ENCODE measurements around the gene TCF3. TPM values are rescaled to one million over a fixed set of nuclear protein-coding genes. Genes with fewer than 3 reads are reported as not detected.
"Not testable (repeated sequence)": the region's sequence is repeated elsewhere in the genome, so short reads cannot be mapped to it uniquely, and the experiment has no call there.

Gene TCF3
- total and polyA plus RNA-seq, 9 donors = 73.5 to 153 (median 127) TPM

GRCh38 chr19:1690699-1691307 is 38.4 kb upstream of the TCF3 start:
- no peak for DNase-seq
- Histone ChIP-seq H3K9me3 (replicated peaks; ENCODE audit: control insufficient read depth, low read depth, low read length) (peaks cover 5% of the 10 kb centered on the region), H3K27me3 (ENCODE audit: control insufficient read depth, insufficient read depth, low read length) (peaks cover 69% of the 10 kb centered on the region), H3K4me3 (ENCODE audit: low read length) (no peak overlapping the region), H3K36me3 (ENCODE audit: control insufficient read depth, insufficient read depth, low read length) (no peaks in the 10 kb centered on the region), H3K27ac (ENCODE audit: low read length) (no peak overlapping the region), H3K4me1 (ENCODE audit: control insufficient read depth, insufficient read depth, low read length) (peaks cover 13% of the 10 kb centered on the region)
- WGBS (ENCODE audit: insufficient coverage) = 9% methylated on average over 16 of the region's 29 CpGs

GRCh38 chr19:1685785-1686184 is 33.4 kb upstream of the TCF3 start:
- not testable (repeated sequence) for H3K27ac ChIP-seq (ENCODE audit: low read length); DNase-seq; H3K9me3 ChIP-seq (replicated peaks; ENCODE audit: control insufficient read depth, low read depth, low read length); H3K4me1 ChIP-seq (ENCODE audit: control insufficient read depth, insufficient read depth, low read length); H3K4me3 ChIP-seq (ENCODE audit: low read length); H3K36me3 ChIP-seq (ENCODE audit: control insufficient read depth, insufficient read depth, low read length)
- no CpG with 5 or more reads among the region's 5 CpGs for WGBS (ENCODE audit: insufficient coverage)
- H3K27me3 ChIP-seq (ENCODE audit: control insufficient read depth, insufficient read depth, low read length) = peaks cover 71% of the 10 kb centered on the region

- no peak overlapping the region for H3K27ac ChIP-seq (ENCODE audit: low read length)
- no peak overlapping the region for H3K4me3 ChIP-seq (ENCODE audit: low read length)
- no peaks in the 10 kb centered on the region for H3K9me3 ChIP-seq (replicated peaks; ENCODE audit: control insufficient read depth, low read depth, low read length)
- peaks cover 65% of the 10 kb centered on the region for H3K27me3 ChIP-seq (ENCODE audit: control insufficient read depth, insufficient read depth, low read length)
- no peak for DNase-seq
- no peaks in the 10 kb centered on the region for H3K36me3 ChIP-seq (ENCODE audit: control insufficient read depth, insufficient read depth, low read length)
- H3K4me1 ChIP-seq (ENCODE audit: control insufficient read depth, insufficient read depth, low read length) = peaks cover 3% of the 10 kb centered on the region
- WGBS (ENCODE audit: insufficient coverage) = 74% methylated on average over 19 of the region's 19 CpGs
Observed at GRCh38 chr19:1685046-1685445, 32.6 kb upstream of the TCF3 start.

- no peak for DNase-seq
- WGBS (ENCODE audit: insufficient coverage) = 79% methylated on average over 10 of the region's 10 CpGs
- Histone ChIP-seq H3K27me3 (ENCODE audit: control insufficient read depth, insufficient read depth, low read length) (peaks cover 65% of the 10 kb centered on the region), H3K4me3 (ENCODE audit: low read length) (no peak overlapping the region), H3K9me3 (replicated peaks; ENCODE audit: control insufficient read depth, low read depth, low read length) (no peaks in the 10 kb centered on the region), H3K4me1 (ENCODE audit: control insufficient read depth, insufficient read depth, low read length) (peaks cover 3% of the 10 kb centered on the region), H3K36me3 (ENCODE audit: control insufficient read depth, insufficient read depth, low read length) (no peaks in the 10 kb centered on the region), H3K27ac (ENCODE audit: low read length) (no peak overlapping the region)
Observed at GRCh38 chr19:1684573-1684912, 32.1 kb upstream of the TCF3 start.

- H3K9me3 ChIP-seq (replicated peaks; ENCODE audit: control insufficient read depth, low read depth, low read length) = no peaks in the 10 kb centered on the region
- peaks cover 3% of the 10 kb centered on the region for H3K4me1 ChIP-seq (ENCODE audit: control insufficient read depth, insufficient read depth, low read length)
- no peak overlapping the region for H3K27ac ChIP-seq (ENCODE audit: low read length)
- WGBS (ENCODE audit: insufficient coverage) = 68% methylated on average over 16 of the region's 19 CpGs
- DNase-seq = no peak
- H3K27me3 ChIP-seq (ENCODE audit: control insufficient read depth, insufficient read depth, low read length) = peaks cover 65% of the 10 kb centered on the region
- H3K36me3 ChIP-seq (ENCODE audit: control insufficient read depth, insufficient read depth, low read length) = no peaks in the 10 kb centered on the region
- no peak overlapping the region for H3K4me3 ChIP-seq (ENCODE audit: low read length)
Observed at GRCh38 chr19:1683869-1684572, 31.6 kb upstream of the TCF3 start.

- no peak for DNase-seq
- Histone ChIP-seq H3K4me1 (ENCODE audit: control insufficient read depth, insufficient read depth, low read length) (peaks cover 3% of the 10 kb centered on the region), H3K27ac (ENCODE audit: low read length) (no peak overlapping the region), H3K9me3 (replicated peaks; ENCODE audit: control insufficient read depth, low read depth, low read length) (no peaks in the 10 kb centered on the region), H3K4me3 (ENCODE audit: low read length) (no peak overlapping the region), H3K36me3 (ENCODE audit: control insufficient read depth, insufficient read depth, low read length) (no peaks in the 10 kb centered on the region), H3K27me3 (ENCODE audit: control insufficient read depth, insufficient read depth, low read length) (peaks cover 68% of the 10 kb centered on the region)
- 86% methylated on average over 2 of the region's 12 CpGs for WGBS (ENCODE audit: insufficient coverage)
Observed at GRCh38 chr19:1680976-1681375, 28.6 kb upstream of the TCF3 start.

GRCh38 chr19:1678073-1678472 is 25.7 kb upstream of the TCF3 start:
- H3K4me1 ChIP-seq (ENCODE audit: control insufficient read depth, insufficient read depth, low read length) = peaks cover 5% of the 10 kb centered on the region
- H3K27me3 ChIP-seq (ENCODE audit: control insufficient read depth, insufficient read depth, low read length) = peaks cover 66% of the 10 kb centered on the region
- 86% methylated on average over 2 of the region's 2 CpGs for WGBS (ENCODE audit: insufficient coverage)

GRCh38 chr19:1676351-1677266 is 24.2 kb upstream of the TCF3 start:
- Histone ChIP-seq H3K36me3 (ENCODE audit: control insufficient read depth, insufficient read depth, low read length) (no peaks in the 10 kb centered on the region), H3K27ac (ENCODE audit: low read length) (no peak overlapping the region), H3K27me3 (ENCODE audit: control insufficient read depth, insufficient read depth, low read length) (peaks cover 71% of the 10 kb centered on the region), H3K4me1 (ENCODE audit: control insufficient read depth, insufficient read depth, low read length) (peaks cover 8% of the 10 kb centered on the region), H3K4me3 (ENCODE audit: low read length) (no peak overlapping the region), H3K9me3 (replicated peaks; ENCODE audit: control insufficient read depth, low read depth, low read length) (no peaks in the 10 kb centered on the region)
- WGBS (ENCODE audit: insufficient coverage) = 40% methylated on average over 10 of the region's 27 CpGs
- no peak for DNase-seq

More at GRCh38 chr19:1678073-1678472, 25.7 kb upstream of the TCF3 start:
- H3K4me3 ChIP-seq (ENCODE audit: low read length) = no peak overlapping the region
- DNase-seq = no peak
- H3K27ac ChIP-seq (ENCODE audit: low read length) = no peak overlapping the region
- H3K9me3 ChIP-seq (replicated peaks; ENCODE audit: control insufficient read depth, low read depth, low read length) = no peaks in the 10 kb centered on the region
- H3K36me3 ChIP-seq (ENCODE audit: control insufficient read depth, insufficient read depth, low read length) = no peaks in the 10 kb centered on the region

- Histone ChIP-seq H3K9me3 (replicated peaks; ENCODE audit: control insufficient read depth, low read depth, low read length) (no peaks in the 10 kb centered on the region), H3K27ac (ENCODE audit: low read length) (no peak overlapping the region), H3K4me3 (ENCODE audit: low read length) (no peak overlapping the region), H3K36me3 (ENCODE audit: control insufficient read depth, insufficient read depth, low read length) (no peaks in the 10 kb centered on the region), H3K4me1 (ENCODE audit: control insufficient read depth, insufficient read depth, low read length) (peaks cover 8% of the 10 kb centered on the region), H3K27me3 (ENCODE audit: control insufficient read depth, insufficient read depth, low read length) (peaks cover 73% of the 10 kb centered on the region)
- no peak for DNase-seq
- WGBS (ENCODE audit: insufficient coverage) = 10% methylated on average over 55 of the region's 62 CpGs
Observed at GRCh38 chr19:1675633-1676350, 23.4 kb upstream of the TCF3 start.

GRCh38 chr19:1674293-1674679 is 21.9 kb upstream of the TCF3 start:
- 66% methylated on average over 4 of the region's 8 CpGs for WGBS (ENCODE audit: insufficient coverage)
- H3K27ac ChIP-seq (ENCODE audit: low read length) = no peak overlapping the region
- no peak for DNase-seq
- peaks cover 73% of the 10 kb centered on the region for H3K27me3 ChIP-seq (ENCODE audit: control insufficient read depth, insufficient read depth, low read length)
- no peaks in the 10 kb centered on the region for H3K36me3 ChIP-seq (ENCODE audit: control insufficient read depth, insufficient read depth, low read length)
- peaks cover 9% of the 10 kb centered on the region for H3K4me1 ChIP-seq (ENCODE audit: control insufficient read depth, insufficient read depth, low read length)
- no peaks in the 10 kb centered on the region for H3K9me3 ChIP-seq (replicated peaks; ENCODE audit: control insufficient read depth, low read depth, low read length)
- no peak overlapping the region for H3K4me3 ChIP-seq (ENCODE audit: low read length)
